ENCODE data around the gene OTUB2.

GRCh38 chr14:94066089-94066676, 40.0 kb downstream of the OTUB2 start:
- no peak for TF ChIP-seq CTCF (IDR thresholded peaks at IDR 0.05 in 8 of 11, conservative IDR thresholded peaks at IDR 0.05 in 3 of 11)
- no peak for TF ChIP-seq POLR2A (IDR thresholded peaks at IDR 0.05)
- no peak for TF ChIP-seq POLR2AphosphoS5 (IDR thresholded peaks at IDR 0.05)
